ENCODE data around the gene TTC28. TPM values are rescaled to one million over a fixed set of nuclear protein-coding genes. Genes with fewer than 3 reads are reported as not detected.
"Not testable (repeated sequence)": the region's sequence is repeated elsewhere in the genome, so short reads cannot be mapped to it uniquely, and the experiment has no call there.

The TTC28 gene
- total RNA-seq, 2 donors from 2014 or later = 29.2 to 74.6 TPM

DNA sequence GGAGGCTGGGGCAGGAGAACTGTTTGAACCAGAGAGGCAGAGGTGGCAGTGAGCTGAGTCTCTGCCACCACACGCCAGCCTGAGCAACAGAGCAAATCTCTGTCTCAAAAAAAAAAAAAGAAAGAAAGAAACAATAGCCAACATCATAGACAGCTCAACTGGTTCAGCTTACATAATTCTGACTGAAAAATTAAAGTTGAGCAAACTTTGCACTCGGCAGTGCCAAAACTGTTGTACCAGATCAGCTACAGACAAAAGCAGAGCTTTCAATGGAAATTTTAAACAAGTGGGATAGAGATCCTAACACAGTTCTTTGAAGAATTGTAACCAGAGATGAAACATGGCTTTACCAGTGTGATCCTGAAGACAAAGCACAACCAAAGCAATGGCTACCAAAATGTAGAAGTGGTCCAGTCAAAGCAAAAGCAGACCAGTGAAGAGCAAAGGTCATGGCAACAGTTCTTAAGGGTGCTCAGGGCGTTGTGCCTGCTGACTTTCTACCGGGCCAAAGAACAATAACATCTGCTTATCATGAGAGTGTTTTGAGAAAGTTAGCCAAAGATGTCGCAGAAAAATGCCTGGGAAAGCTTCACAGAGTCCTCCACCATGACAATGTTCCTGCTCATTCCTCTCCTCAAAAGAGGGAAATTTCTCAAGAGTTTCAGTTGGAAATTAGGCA, 59.3 kb downstream of the TTC28 start:
- H3K27ac ChIP-seq = no peak overlapping the region
- no peaks in the 10 kb centered on the region for H3K4me1 ChIP-seq (replicated peaks)
- 68% methylated on average over 5 of the region's 5 CpGs for WGBS
- no peak overlapping the region for H3K4me3 ChIP-seq
- DNase-seq (ENCODE audit: low spot score) = no peak
- intact Hi-C loops (cut with DNase I) = no loop called here
- H3K36me3 ChIP-seq = no peaks in the 10 kb centered on the region
- H3K9me3 ChIP-seq = no peaks in the 10 kb centered on the region
- H3K27me3 ChIP-seq (replicated peaks; ENCODE audit: insufficient read depth) = no peaks in the 10 kb centered on the region
- no peak for TF ChIP-seq POLR2AphosphoS5 (IDR thresholded peaks at IDR 0.05)
- no peak for TF ChIP-seq POLR2A (IDR thresholded peaks at IDR 0.05)
- TF ChIP-seq, protein P1, sequence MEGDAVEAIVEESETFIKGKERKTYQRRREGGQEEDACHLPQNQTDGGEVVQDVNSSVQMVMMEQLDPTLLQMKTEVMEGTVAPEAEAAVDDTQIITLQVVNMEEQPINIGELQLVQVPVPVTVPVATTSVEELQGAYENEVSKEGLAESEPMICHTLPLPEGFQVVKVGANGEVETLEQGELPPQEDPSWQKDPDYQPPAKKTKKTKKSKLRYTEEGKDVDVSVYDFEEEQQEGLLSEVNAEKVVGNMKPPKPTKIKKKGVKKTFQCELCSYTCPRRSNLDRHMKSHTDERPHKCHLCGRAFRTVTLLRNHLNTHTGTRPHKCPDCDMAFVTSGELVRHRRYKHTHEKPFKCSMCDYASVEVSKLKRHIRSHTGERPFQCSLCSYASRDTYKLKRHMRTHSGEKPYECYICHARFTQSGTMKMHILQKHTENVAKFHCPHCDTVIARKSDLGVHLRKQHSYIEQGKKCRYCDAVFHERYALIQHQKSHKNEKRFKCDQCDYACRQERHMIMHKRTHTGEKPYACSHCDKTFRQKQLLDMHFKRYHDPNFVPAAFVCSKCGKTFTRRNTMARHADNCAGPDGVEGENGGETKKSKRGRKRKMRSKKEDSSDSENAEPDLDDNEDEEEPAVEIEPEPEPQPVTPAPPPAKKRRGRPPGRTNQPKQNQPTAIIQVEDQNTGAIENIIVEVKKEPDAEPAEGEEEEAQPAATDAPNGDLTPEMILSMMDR (IDR thresholded peaks at IDR 0.05) = no peak

DNA sequence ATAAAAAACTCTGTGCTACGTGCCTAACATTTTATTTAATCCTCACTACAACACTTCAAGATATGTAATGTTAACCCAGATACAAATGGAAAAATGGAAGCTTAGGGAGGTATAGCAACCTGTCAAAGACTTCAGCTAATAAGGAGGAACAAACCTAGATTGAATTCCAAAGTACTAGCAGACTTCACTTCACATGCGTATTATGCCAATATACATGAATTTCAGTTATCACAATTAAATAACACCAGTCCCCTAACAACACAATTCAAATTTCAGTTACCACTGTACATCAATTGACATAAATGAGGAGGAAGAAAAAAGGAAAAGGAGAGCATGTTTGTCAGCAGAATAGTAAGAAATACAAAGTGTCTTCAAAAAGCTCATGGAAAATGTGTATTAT, 60.4 kb downstream of the TTC28 start:
- Histone ChIP-seq H3K36me3 (no peaks in the 10 kb centered on the region), H3K27me3 (replicated peaks; ENCODE audit: insufficient read depth) (no peaks in the 10 kb centered on the region), H3K4me1 (replicated peaks) (no peaks in the 10 kb centered on the region), H3K4me3 (no peak overlapping the region), H3K27ac (no peak overlapping the region), H3K9me3 (no peaks in the 10 kb centered on the region)
- TF ChIP-seq, protein P1 (IDR thresholded peaks at IDR 0.05) = no peak
- TF ChIP-seq POLR2A (IDR thresholded peaks at IDR 0.05) = no peak
- TF ChIP-seq POLR2AphosphoS5 (IDR thresholded peaks at IDR 0.05) = no peak
- DNase-seq (ENCODE audit: low spot score) = no peak
- WGBS = 96% methylated on average over 2 of the region's 2 CpGs
- intact Hi-C loops (cut with DNase I) = no loop called here

DNA sequence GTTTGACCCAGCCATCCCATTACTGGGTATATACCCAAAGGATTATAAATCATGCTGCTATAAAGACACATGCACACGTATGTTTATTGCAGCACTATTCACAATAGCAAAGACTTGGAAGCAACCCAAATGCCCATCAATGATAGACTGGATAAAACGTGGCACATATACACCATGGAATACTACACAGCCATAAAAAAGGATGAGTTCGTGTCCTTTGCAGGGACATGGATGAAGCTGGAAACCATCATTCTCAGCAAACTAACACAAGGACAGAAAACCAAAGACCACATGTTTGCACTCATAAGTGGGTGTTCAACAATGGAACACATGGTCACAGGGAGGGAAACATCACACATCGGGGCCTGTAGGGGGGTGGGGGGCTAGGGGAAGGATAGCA, 64.2 kb downstream of the TTC28 start:
- intact Hi-C loops (cut with DNase I) = not testable (repeated sequence)

DNA sequence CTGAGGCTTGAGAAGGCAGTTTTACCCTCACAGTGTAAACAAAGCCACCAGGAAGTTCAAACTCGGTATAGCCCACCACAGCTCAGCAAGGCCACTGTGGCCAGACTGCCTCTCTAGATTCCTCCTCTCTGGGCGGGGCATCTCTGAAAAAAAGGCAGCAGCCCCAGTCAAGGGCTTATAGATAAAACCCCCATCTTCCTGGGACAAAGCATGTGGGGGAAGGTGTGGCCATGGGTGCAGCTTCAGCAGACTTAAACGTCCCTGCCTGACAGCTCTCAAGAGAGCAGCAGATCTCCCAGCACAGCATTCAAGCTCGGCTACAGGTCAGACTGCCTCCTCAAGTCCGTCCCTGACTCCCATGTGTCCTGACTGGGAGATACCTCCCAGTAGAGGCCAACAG, 69.7 kb downstream of the TTC28 start:
- no peak for DNase-seq (ENCODE audit: low spot score)
- WGBS = 88% methylated on average over 5 of the region's 5 CpGs
- Histone ChIP-seq H3K27me3 (replicated peaks; ENCODE audit: insufficient read depth) (no peaks in the 10 kb centered on the region), H3K9me3 (no peaks in the 10 kb centered on the region), H3K36me3 (no peaks in the 10 kb centered on the region), H3K4me1 (replicated peaks) (no peaks in the 10 kb centered on the region), H3K4me3 (no peak overlapping the region), H3K27ac (no peak overlapping the region)
- TF ChIP-seq, protein P1 (IDR thresholded peaks at IDR 0.05) = no peak
- TF ChIP-seq POLR2A (IDR thresholded peaks at IDR 0.05) (no peak), POLR2AphosphoS5 (IDR thresholded peaks at IDR 0.05) (no peak)
- intact Hi-C loops (cut with DNase I) = loop anchor here (10.0 kb wide), 2 partner anchors 105 to 425 kb away; no protein-coding TSS in a partner anchor

More for the DNA sequence above, 64.2 kb downstream of the TTC28 start:
- DNase-seq (ENCODE audit: low spot score); H3K36me3 ChIP-seq; H3K4me1 ChIP-seq (replicated peaks); H3K9me3 ChIP-seq; H3K27me3 ChIP-seq (replicated peaks; ENCODE audit: insufficient read depth); H3K4me3 ChIP-seq; H3K27ac ChIP-seq: not testable (repeated sequence)
- 76% methylated on average over 4 of the region's 4 CpGs for WGBS

DNA sequence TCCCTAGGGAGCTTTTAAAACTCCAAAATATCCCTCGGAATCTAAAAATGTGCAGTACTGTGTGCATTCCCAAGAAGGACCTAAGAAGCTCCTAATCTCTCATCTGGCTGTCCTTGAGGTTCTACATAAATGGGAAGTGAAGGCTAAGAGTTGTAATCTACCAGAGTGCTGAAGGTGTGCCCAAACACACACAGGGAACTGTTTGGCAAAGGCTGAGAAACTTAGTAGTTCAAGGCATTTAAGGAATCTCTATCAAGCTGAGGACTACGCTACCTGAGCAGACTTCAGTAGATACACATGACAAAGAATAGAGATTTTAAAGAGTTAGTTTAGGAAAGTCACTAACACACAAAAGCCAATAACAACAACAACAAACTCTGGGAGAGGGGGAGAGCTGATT, 71.1 kb downstream of the TTC28 start:
- TF ChIP-seq POLR2A (IDR thresholded peaks at IDR 0.05) (no peak), POLR2AphosphoS5 (IDR thresholded peaks at IDR 0.05) (no peak)
- TF ChIP-seq, protein P1 (IDR thresholded peaks at IDR 0.05) = no peak

More for the DNA sequence above, 71.1 kb downstream of the TTC28 start:
- intact Hi-C loops (cut with DNase I) = loop anchor here (10.0 kb wide), 2 partner anchors 106 to 426 kb away; no protein-coding TSS in a partner anchor
- H3K27me3 ChIP-seq (replicated peaks; ENCODE audit: insufficient read depth) = no peaks in the 10 kb centered on the region
- no peaks in the 10 kb centered on the region for H3K36me3 ChIP-seq
- H3K4me1 ChIP-seq (replicated peaks) = no peaks in the 10 kb centered on the region
- WGBS = 70% methylated on average over 2 of the region's 2 CpGs
- DNase-seq (ENCODE audit: low spot score) = no peak
- no peak overlapping the region for H3K27ac ChIP-seq
- H3K4me3 ChIP-seq = no peak overlapping the region
- H3K9me3 ChIP-seq = no peaks in the 10 kb centered on the region
